Neural progenitor cell (in vitro differentiated cells): Measurements from ENCODE around the gene DIAPH3. TPM values are rescaled to one million over a fixed set of nuclear protein-coding genes. Genes with fewer than 3 reads are reported as not detected.

ENCODE experiments used
- DNase-seq: peaks from one replicate; pipeline ENCODE4 v3.0.0-alpha.2; 2016; ENCODE audit warnings: low spot score
- H2AFZ ChIP-seq: fragments of 200-600 bp; sonication (generic); replicated peaks from 2 replicates; pipeline ENCODE4 v1.6.1; 2016; ENCODE audit warnings: antibody characterized with exemption
- H3F3A ChIP-seq: fragments of 200-600 bp; sonication (generic); 2 replicates; pipeline ENCODE4 v1.6.1; 2016; ENCODE audit warnings: antibody characterized with exemption, low read depth
- H3K27ac ChIP-seq: fragments of 200-600 bp; sonication (generic); 2 replicates; pipeline ENCODE4 v1.5.1; 2016; ENCODE audit warnings: mild to moderate bottlenecking
- H3K27me3 ChIP-seq: fragments of 200-600 bp; sonication (generic); 2 replicates; pipeline ENCODE4 v1.6.1; 2016; ENCODE audit warnings: mild to moderate bottlenecking, moderate library complexity
- H3K36me3 ChIP-seq: fragments of 200-600 bp; sonication (generic); 2 replicates; pipeline ENCODE4 v1.5.1; 2016
- H3K4me1 ChIP-seq: fragments of 200-600 bp; sonication (generic); 2 replicates; pipeline ENCODE4 v1.6.1; 2016; ENCODE audit warnings: mixed run types
- H3K4me2 ChIP-seq: fragments of 200-600 bp; sonication (generic); 2 replicates; pipeline ENCODE4 v1.6.1; 2016
- H3K4me3 ChIP-seq: fragments of 200-600 bp; sonication (generic); 2 replicates; pipeline ENCODE4 v1.5.1; 2016
- H3K79me2 ChIP-seq: fragments of 200-600 bp; sonication (generic); 2 replicates; pipeline ENCODE4 v1.6.1; 2016; ENCODE audit warnings: low read depth
- H3K9ac ChIP-seq: fragments of 200-600 bp; sonication (generic); 2 replicates; pipeline ENCODE4 v1.6.1; 2016
- H3K9me3 ChIP-seq: fragments of 200-600 bp; sonication (generic); 2 replicates; pipeline ENCODE4 v1.5.1; 2016; ENCODE audit warnings: low read depth
- H4K20me1 ChIP-seq: fragments of 200-600 bp; sonication (generic); 2 replicates; pipeline ENCODE4 v1.6.1; 2016; ENCODE audit warnings: low read depth
- H3K27ac Mint-ChIP-seq: 3 replicates; pipeline ENCODE4 v1.8.0; 2021; ENCODE audit warnings: mixed read lengths
- H3K27me3 Mint-ChIP-seq: 2 replicates; pipeline ENCODE4 v1.8.0; 2022; ENCODE audit warnings: low read depth, mild to moderate bottlenecking, inconsistent platforms, moderate library complexity, mixed read lengths; ENCODE audit not compliant: insufficient read depth
- H3K36me3 Mint-ChIP-seq: 3 replicates; pipeline ENCODE4 v1.8.0; 2021; ENCODE audit warnings: mixed read lengths
- H3K4me1 Mint-ChIP-seq: 3 replicates; pipeline ENCODE4 v1.8.0; 2021; ENCODE audit warnings: mixed read lengths
- H3K4me3 Mint-ChIP-seq: 3 replicates; pipeline ENCODE4 v1.8.0; 2021; ENCODE audit warnings: mild to moderate bottlenecking, moderate library complexity, mixed read lengths
- H3K9me3 Mint-ChIP-seq: 3 replicates; pipeline ENCODE4 v1.8.0; 2020; ENCODE audit warnings: mixed read lengths
- CTCF ChIP-seq: fragments of 200-600 bp; sonication (generic); IDR thresholded peaks from 2 replicates; pipeline ENCODE4 v1.5.1; 2017; ENCODE audit warnings: antibody characterized with exemption, mild to moderate bottlenecking
- EZH2 ChIP-seq: fragments of 200-600 bp; sonication (generic); IDR thresholded peaks from 2 replicates; pipeline ENCODE4 v1.6.1; 2017; ENCODE audit warnings: antibody characterized with exemption, mild to moderate bottlenecking, moderate library complexity
- EZH2phosphoT487 ChIP-seq: fragments of 200-600 bp; sonication (generic); IDR thresholded peaks from 2 replicates; pipeline ENCODE4 v1.6.1; 2017; ENCODE audit warnings: antibody characterized with exemption
- total RNA-seq: library from RNA; depleted of rRNA; stranded (reverse); fragments of >200 nt; gene quantifications from 2 replicates; pipeline ENCODE4 v1.2.3, GENCODE V29; 2015; ENCODE audit warnings: low replicate concordance

DIAPH3 gene
- total RNA-seq, 1 donor from 2014 or later: 51.5 TPM

GRCh38 chr13:59950266-59950665 lies 213.5 kb downstream of the DIAPH3 start:
- H3K9me3 ChIP-seq: no peaks in the 10 kb centered on the region
- no peak overlapping the region for H2AFZ ChIP-seq
- H4K20me1 ChIP-seq: no peaks in the 10 kb centered on the region
- no peak overlapping the region for H3K4me2 ChIP-seq
- Mint-ChIP-seq H3K27me3 (no peaks in the 10 kb centered on the region), H3K9me3 (no peaks in the 10 kb centered on the region), H3K36me3 (no peaks in the 10 kb centered on the region), H3K4me3 (no peak overlapping the region), H3K4me1 (peaks cover 3% of the 10 kb centered on the region), H3K27ac (no peak overlapping the region)
- H3K27ac ChIP-seq: no peak overlapping the region
- peaks cover 14% of the 10 kb centered on the region for H3K4me1 ChIP-seq
- no peak for DNase-seq
- no peak overlapping the region for H3K9ac ChIP-seq
- no peak for TF ChIP-seq EZH2
- no peak for TF ChIP-seq CTCF
- no peaks in the 10 kb centered on the region for H3F3A ChIP-seq
- H3K27me3 ChIP-seq: no peaks in the 10 kb centered on the region
- no peaks in the 10 kb centered on the region for H3K79me2 ChIP-seq
- no peak overlapping the region for H3K4me3 ChIP-seq
- no peaks in the 10 kb centered on the region for H3K36me3 ChIP-seq

GRCh38 chr13:59948686-59949085 lies 215.0 kb downstream of the DIAPH3 start:
- TF ChIP-seq EZH2 (no peak), EZH2phosphoT487 (no peak), CTCF (no peak)
- Histone ChIP-seq H2AFZ (no peak overlapping the region), H3K4me2 (no peak overlapping the region), H3K4me3 (no peak overlapping the region), H3K79me2 (no peaks in the 10 kb centered on the region), H3K27ac (no peak overlapping the region), H3K9me3 (no peaks in the 10 kb centered on the region), H3K27me3 (no peaks in the 10 kb centered on the region), H3K4me1 (peaks cover 14% of the 10 kb centered on the region), H3F3A (no peaks in the 10 kb centered on the region), H3K9ac (no peak overlapping the region), H3K36me3 (no peaks in the 10 kb centered on the region), H4K20me1 (no peaks in the 10 kb centered on the region)
- no peak for DNase-seq
- Mint-ChIP-seq H3K4me3 (no peak overlapping the region), H3K27ac (no peak overlapping the region), H3K27me3 (no peaks in the 10 kb centered on the region), H3K9me3 (no peaks in the 10 kb centered on the region), H3K36me3 (no peaks in the 10 kb centered on the region), H3K4me1 (peaks cover 3% of the 10 kb centered on the region)

- Mint-ChIP-seq H3K4me3 (no peak overlapping the region), H3K27ac (no peak overlapping the region), H3K36me3 (no peaks in the 10 kb centered on the region)
These were observed 216.8 kb downstream of the DIAPH3 start for GRCh38 chr13:59946944-59947343.

More at GRCh38 chr13:59946944-59947343, 216.8 kb downstream of the DIAPH3 start:
- Mint-ChIP-seq H3K4me1 (peaks cover 3% of the 10 kb centered on the region), H3K27me3 (no peaks in the 10 kb centered on the region), H3K9me3 (no peaks in the 10 kb centered on the region)
- no peak for DNase-seq
- Histone ChIP-seq H3K9me3 (no peaks in the 10 kb centered on the region), H3K4me3 (no peak overlapping the region), H2AFZ (no peak overlapping the region), H3K79me2 (no peaks in the 10 kb centered on the region), H3K36me3 (no peaks in the 10 kb centered on the region), H3K4me2 (no peak overlapping the region), H3K27ac (no peak overlapping the region), H3K27me3 (no peaks in the 10 kb centered on the region), H4K20me1 (no peaks in the 10 kb centered on the region), H3K4me1 (peaks cover 12% of the 10 kb centered on the region), H3F3A (no peaks in the 10 kb centered on the region), H3K9ac (no peak overlapping the region)
- TF ChIP-seq CTCF (no peak), EZH2phosphoT487 (no peak), EZH2 (no peak)
